ENCODE data around the gene FBXL17.

Gene FBXL17

DNA sequence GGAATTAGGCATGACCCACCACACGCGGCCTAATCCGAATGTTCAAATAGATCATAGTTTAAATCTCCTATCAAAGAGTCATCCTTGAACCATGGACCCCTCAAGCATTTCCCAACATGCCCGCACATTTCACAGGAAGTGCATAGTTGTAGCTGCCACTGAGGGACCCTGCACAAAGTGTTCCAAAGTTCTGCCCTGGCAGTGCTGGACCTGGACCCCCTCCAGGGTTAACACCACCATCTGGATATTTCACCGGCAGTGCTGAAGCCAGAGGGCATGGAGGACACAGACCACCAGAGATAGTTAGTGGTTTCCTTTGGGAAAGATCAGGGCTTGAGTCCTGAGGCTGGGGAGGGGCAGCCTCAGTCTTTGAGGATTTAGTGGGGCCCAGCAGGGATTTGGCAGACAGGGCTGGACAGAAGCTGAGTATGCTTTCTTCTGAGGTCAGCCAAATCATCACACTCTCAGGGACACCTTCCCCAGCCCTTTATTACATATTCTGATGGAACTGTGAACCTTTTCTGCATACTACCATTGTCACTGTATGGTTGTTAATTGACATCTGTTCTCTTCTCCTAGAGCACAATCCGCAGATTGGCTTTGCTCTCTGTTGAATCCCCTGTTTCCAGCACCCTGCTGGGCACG is 567.6 kb downstream of the FBXL17 start:
- DNase-seq (ENCODE audit: low read depth in 3 of 3): no peak

GRCh38 chr5:107813559-107813958 is 568.3 kb downstream of the FBXL17 start:
- no peak for DNase-seq (ENCODE audit: low read depth in 3 of 3)

DNA sequence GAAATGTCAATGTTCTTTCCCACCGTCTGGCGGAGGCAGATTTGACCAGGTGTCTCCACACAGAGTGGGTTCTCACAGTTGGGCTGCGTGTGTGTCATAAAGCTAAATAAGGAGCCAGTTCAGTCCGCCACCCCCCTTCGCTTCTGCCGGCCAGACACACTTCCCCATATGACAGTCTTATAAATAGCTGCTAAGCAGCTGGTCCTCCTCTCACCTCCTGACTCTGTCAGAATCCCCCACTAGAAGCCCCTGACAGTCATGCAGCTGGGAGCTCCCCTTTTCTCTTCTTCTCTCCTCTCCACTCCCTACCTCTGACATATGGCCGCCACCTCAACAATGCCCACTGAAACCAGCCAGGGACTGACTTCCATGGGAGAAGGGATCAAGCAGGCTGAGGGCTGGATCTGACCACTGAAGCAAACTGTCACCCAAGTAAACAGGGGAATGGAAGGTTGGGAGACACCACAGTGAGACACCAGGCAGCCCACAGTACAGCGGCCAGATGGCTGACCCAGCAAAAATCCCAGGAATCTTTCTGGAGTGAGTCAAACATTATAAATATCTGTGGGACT is 569.2 kb downstream of the FBXL17 start:
- no peak for DNase-seq (ENCODE audit: low read depth in 3 of 3)

- DNase-seq (ENCODE audit: low read depth in 3 of 3): no peak
Measured at GRCh38 chr5:107809201-107810034, 572.5 kb downstream of the FBXL17 start.

Data from stimulated activated CD4-positive, alpha-beta T cell treated with anti-CD3 and anti-CD28 coated beads, TNF-alpha, amount 100 ng/mL, for 4 hours (primary cell).